IMR-90 (cell line): ENCODE measurements around the gene CAPZA1. TPM values are rescaled to one million over a fixed set of nuclear protein-coding genes. Genes with fewer than 3 reads are reported as not detected.

Experiments used
- ATAC-seq: fragments of 200-7000 bp; cut with Tn5 transposase; 2 replicates; pipeline ENCODE4 v1.9.1; 2020; ENCODE audit warnings: low read depth, mild to moderate bottlenecking, moderate library complexity
- BruUV-seq: library from RNA; stranded (reverse); fragments of 400-500 nt; replicated peaks from 2 replicates; lab custom pipeline; 2021; lab: Mats Ljungman, UMichigan
- CTCF ChIA-PET: fragments of 300-600 bp; formaldehyde crosslinking; extraction: SDS; loops from one replicate; lab custom pipeline; 2021; ENCODE audit warnings: antibody characterized with exemption; lab: Yijun Ruan, JAX
- POLR2A ChIA-PET: fragments of 300-600 bp; sonication (Branson Sonifier 250); formaldehyde crosslinking; loops from one replicate; lab custom pipeline; 2022; ENCODE audit warnings: antibody characterized with exemption; ENCODE audit not compliant: unreplicated experiment; lab: Charles Lee
- DNase-seq: peaks from one replicate; pipeline ENCODE4 v3.0.0; 2013
- H2AFZ ChIP-seq: replicated peaks from 2 replicates; pipeline ENCODE3; 2013; ENCODE audit warnings: low read length, mild to moderate bottlenecking; ENCODE audit not compliant: poor library complexity
- H2AK5ac ChIP-seq: 2 replicates; pipeline ENCODE4 v1.6.1; 2013; ENCODE audit warnings: low read depth, low read length, inconsistent platforms
- H2AK9ac ChIP-seq: replicated peaks from 2 replicates; pipeline ENCODE3; 2013; ENCODE audit warnings: mild to moderate bottlenecking, low read depth, low read length, moderate library complexity; ENCODE audit not compliant: poor library complexity
- H2BK120ac ChIP-seq: 2 replicates; pipeline ENCODE4 v1.6.1; 2013; ENCODE audit warnings: low read depth, low read length, inconsistent platforms
- H2BK15ac ChIP-seq: 3 replicates; pipeline ENCODE4 v1.6.1; 2013; ENCODE audit warnings: low read depth, low read length, inconsistent platforms
- H2BK20ac ChIP-seq: 2 replicates; pipeline ENCODE4 v1.6.1; 2013; ENCODE audit warnings: low read depth, mild to moderate bottlenecking, inconsistent platforms, low read length, moderate library complexity
- H2BK5ac ChIP-seq: 2 replicates; pipeline ENCODE4 v1.6.1; 2013; ENCODE audit warnings: mild to moderate bottlenecking, low read depth, low read length, inconsistent platforms; ENCODE audit not compliant: poor library complexity, severe bottlenecking
- H3K14ac ChIP-seq: replicated peaks from 2 replicates; pipeline ENCODE4 v1.6.1; 2013; ENCODE audit warnings: low read depth, low read length, inconsistent platforms
- H3K18ac ChIP-seq: 2 replicates; pipeline ENCODE4 v1.6.1; 2013; ENCODE audit warnings: low read depth, low read length, control low read depth
- H3K23ac ChIP-seq: 2 replicates; pipeline ENCODE4 v1.6.1; 2013; ENCODE audit warnings: low read depth, low read length, inconsistent platforms
- H3K27ac ChIP-seq: 2 replicates; pipeline ENCODE4 v1.5.1; 2013; ENCODE audit warnings: mild to moderate bottlenecking, control low read depth, low read length; ENCODE audit not compliant: insufficient read depth
- H3K27me3 ChIP-seq: 2 replicates; pipeline ENCODE4 v1.6.1; 2013; ENCODE audit warnings: low read length; ENCODE audit not compliant: control insufficient read depth, insufficient read depth
- H3K36me3 ChIP-seq: 2 replicates; pipeline ENCODE4 v1.6.1; 2013; ENCODE audit warnings: low read length, mixed read lengths; ENCODE audit not compliant: control insufficient read depth, insufficient read depth
- H3K4ac ChIP-seq: 2 replicates; pipeline ENCODE4 v1.6.1; 2013; ENCODE audit warnings: low read depth, low read length, inconsistent platforms
- H3K4me1 ChIP-seq: 2 replicates; pipeline ENCODE4 v1.6.1; 2013; ENCODE audit warnings: low read length, mixed read lengths; ENCODE audit not compliant: control insufficient read depth, insufficient read depth
- H3K4me2 ChIP-seq: 2 replicates; pipeline ENCODE4 v1.6.1; 2013; ENCODE audit warnings: low read depth, mild to moderate bottlenecking, control low read depth, low read length, moderate library complexity
- H3K4me3 ChIP-seq: 2 replicates; pipeline ENCODE4 v1.5.1; 2013; ENCODE audit warnings: low read depth, mild to moderate bottlenecking, control low read depth, low read length, moderate library complexity; ENCODE audit not compliant: insufficient read depth
- H3K56ac ChIP-seq: 2 replicates; pipeline ENCODE4 v1.6.1; 2013; ENCODE audit warnings: low read length, inconsistent platforms; ENCODE audit not compliant: insufficient read depth; ENCODE audit errors: extremely low read depth
- H3K79me1 ChIP-seq, 2 experiments: 2 replicates each; pipeline ENCODE4 v1.6.1; 2013; ENCODE audit warnings: low read length in 2 of 2, inconsistent platforms in 1 of 2, low read depth in 1 of 2
- H3K9ac ChIP-seq: 2 replicates; pipeline ENCODE4 v1.6.1; 2013; ENCODE audit warnings: low read depth, low read length, control low read depth
- H3K9me1 ChIP-seq: 2 replicates; pipeline ENCODE4 v1.6.1; 2013; ENCODE audit warnings: low read length, inconsistent platforms; ENCODE audit not compliant: insufficient read depth
- H3K9me3 ChIP-seq: 2 replicates; pipeline ENCODE4 v1.6.1; 2013; ENCODE audit warnings: low read length; ENCODE audit not compliant: control insufficient read depth, insufficient read depth
- H4K20me1 ChIP-seq: 2 replicates; pipeline ENCODE4 v1.6.1; 2013; ENCODE audit warnings: low read length, inconsistent platforms; ENCODE audit not compliant: insufficient read depth
- H4K5ac ChIP-seq: 2 replicates; pipeline ENCODE4 v1.6.1; 2013; ENCODE audit warnings: mild to moderate bottlenecking, low read depth, low read length, control low read depth
- H4K8ac ChIP-seq, 2 experiments: 2 replicates each; pipeline ENCODE4 v1.6.1; 2013; ENCODE audit warnings: low read depth in 2 of 2, low read length in 2 of 2, control low read depth in 1 of 2, inconsistent platforms in 1 of 2
- H4K91ac ChIP-seq: 2 replicates; pipeline ENCODE4 v1.6.1; 2013; ENCODE audit warnings: low read depth, low read length, inconsistent platforms; ENCODE audit not compliant: insufficient read depth
- BHLHE40 ChIP-seq: fragments of 150-350 bp; IDR thresholded peaks from 2 replicates; pipeline ENCODE4 v1.6.1; 2016; ENCODE audit warnings: mild to moderate bottlenecking, low read depth, low read length
- CEBPB ChIP-seq: IDR thresholded peaks from 2 replicates; pipeline ENCODE4 v1.6.1; 2012; ENCODE audit warnings: low read depth, low read length, improper control_type of control experiment
- CHD1 ChIP-seq: IDR thresholded peaks from 2 replicates; pipeline ENCODE4 v1.6.1; 2012; ENCODE audit warnings: low read depth, low read length, improper control_type of control experiment
- CTCF ChIP-seq: conservative IDR thresholded peaks from 2 replicates; pipeline ENCODE4 v1.5.1; 2012; ENCODE audit warnings: mild to moderate bottlenecking, low read depth, low read length, improper control_type of control experiment
- ELK1 ChIP-seq: fragments of 150-350 bp; IDR thresholded peaks from 2 replicates; pipeline ENCODE4 v1.6.1; 2016; ENCODE audit warnings: low read depth, mild to moderate bottlenecking, low read length, moderate library complexity, borderline replicate concordance
- FOS ChIP-seq: fragments of 150-350 bp; IDR thresholded peaks from 2 replicates; pipeline ENCODE4 v1.6.1; 2016; ENCODE audit warnings: low read depth, low read length
- MAFK ChIP-seq: IDR thresholded peaks from 2 replicates; pipeline ENCODE4 v1.6.1; 2012; ENCODE audit warnings: low read depth, low read length, improper control_type of control experiment
- MAZ ChIP-seq: IDR thresholded peaks from 2 replicates; pipeline ENCODE4 v1.6.1; 2012; ENCODE audit warnings: low read depth, mild to moderate bottlenecking, low read length, improper control_type of control experiment, moderate library complexity, borderline replicate concordance
- MXI1 ChIP-seq: IDR thresholded peaks from 2 replicates; pipeline ENCODE4 v1.6.1; 2012; ENCODE audit warnings: low read depth, mild to moderate bottlenecking, low read length, moderate library complexity, borderline replicate concordance
- NFE2L2 ChIP-seq: fragments of 150-350 bp; IDR thresholded peaks from 2 replicates; pipeline ENCODE4 v1.6.1; 2016; ENCODE audit warnings: low read depth, mild to moderate bottlenecking, low read length
- POLR2A ChIP-seq: IDR thresholded peaks from 2 replicates; pipeline ENCODE4 v1.6.1; 2012; ENCODE audit warnings: mild to moderate bottlenecking, low read depth, low read length
- RAD21 ChIP-seq: IDR thresholded peaks from 2 replicates; pipeline ENCODE4 v1.6.1; 2012; ENCODE audit warnings: low read length, improper control_type of control experiment
- RCOR1 ChIP-seq: IDR thresholded peaks from 2 replicates; pipeline ENCODE4 v1.6.1; 2012; ENCODE audit warnings: mild to moderate bottlenecking, low read length, improper control_type of control experiment; ENCODE audit not compliant: insufficient replicate concordance
- RFX5 ChIP-seq: IDR thresholded peaks from 2 replicates; pipeline ENCODE4 v1.8.0; 2012; ENCODE audit warnings: low read depth, mild to moderate bottlenecking, low read length, moderate library complexity
- SMC3 ChIP-seq: fragments of 150-350 bp; IDR thresholded peaks from 2 replicates; pipeline ENCODE4 v1.6.1; 2016; ENCODE audit warnings: low read depth, mild to moderate bottlenecking, antibody characterized with exemption, low read length, moderate library complexity
- USF2 ChIP-seq: fragments of 150-350 bp; IDR thresholded peaks from 2 replicates; pipeline ENCODE4 v1.6.1; 2017; ENCODE audit warnings: mild to moderate bottlenecking, antibody characterized with exemption, low read length, low read depth
- WGBS, 2 experiments: methylation state at CpG; one replicate each; pipeline versions ENCODE4 v1.1.5 to v1.1.7; 2013; ENCODE audit warnings: missing lambda C conversion rate in 2 of 2; ENCODE audit not compliant: insufficient read length in 1 of 2; ENCODE audit errors: extremely low coverage in 2 of 2; 5-methylcytosine and 5-hydroxymethylcytosine counted together
- dilution Hi-C: fragments of 300-500 bp; cut with HindIII; formaldehyde crosslinking; loops from one replicate; pipeline ENCODE4 v1.14.3; 2018; ENCODE audit warnings: low sequenced_read_pairs; ENCODE audit not compliant: unreplicated experiment
- in situ Hi-C: fragments of 300-500 bp; cut with MboI; formaldehyde crosslinking; loops from 3 replicates; pipeline ENCODE4 v1.14.3; 2019; ENCODE audit warnings: low sequenced_read_pairs, inconsistent platforms, mixed read lengths
- intact Hi-C: fragments of 100-400 bp; cut with micrococcal nuclease; formaldehyde crosslinking; loops from 2 replicates; pipeline ENCODE4 v1.10.0; 2022
- polyA plus RNA-seq, 3 experiments: library from polyadenylated mRNA; depleted of rRNA; stranded (reverse); fragments of >200 nt; gene quantifications; 2 replicates each; pipeline ENCODE4 v1.2.3, GENCODE V29; 2012; ENCODE audit warnings: low replicate concordance in 1 of 3
- total RNA-seq: library from RNA; depleted of rRNA; stranded (reverse); fragments of >200 nt; gene quantifications from 2 replicates; pipeline ENCODE4 v1.2.3, GENCODE V29; 2012

The CAPZA1 gene
- total and polyA plus RNA-seq, 2 of the 4 experiments (the other 2 are of a cell fraction) = 108 to 262 TPM

- H3K4me3 ChIP-seq = no peak overlapping the region
- no TSS peak for BruUV-seq
- no peaks in the 10 kb centered on the region for H3K9me1 ChIP-seq
- CTCF ChIA-PET = interaction anchor here (0.6 to 0.9 kb wide), 3 partner anchors 29 to 266 kb away, joined by 3 to 4 read pairs (median 3); no protein-coding TSS in a partner anchor
- dilution Hi-C loops = no loop called here
- H3K27me3 ChIP-seq = no peaks in the 10 kb centered on the region
- H4K91ac ChIP-seq = no peak overlapping the region
- TF ChIP-seq ELK1 (no peak), FOS (no peak), MAZ (no peak), SMC3 (no peak), CEBPB (no peak), BHLHE40 (no peak), MAFK (no peak), NFE2L2 (no peak), MXI1 (no peak), USF2 (no peak), RAD21 (no peak), RCOR1 (no peak), CTCF (no peak), POLR2A (no peak), RFX5 (no peak), CHD1 (no peak)
- intact Hi-C loops = loop anchor here (5.0 kb wide), 1 partner anchor 35 kb away; no protein-coding TSS in a partner anchor
- no peaks in the 10 kb centered on the region for H3K9me3 ChIP-seq
- H3K4me2 ChIP-seq = no peak overlapping the region
- WGBS, 2 experiments = 100% methylated on average over 1 of the region's 2 CpGs; no CpG with 5 or more reads in 1 of the 2 experiments
- H4K5ac ChIP-seq = no peak overlapping the region
- no peak overlapping the region for H2BK5ac ChIP-seq
- peaks cover 11% of the 10 kb centered on the region for H3K36me3 ChIP-seq
- no peak overlapping the region for H2BK15ac ChIP-seq
- H2AFZ ChIP-seq = no peak overlapping the region
- H2AK5ac ChIP-seq = no peak overlapping the region
- no peak overlapping the region for H3K14ac ChIP-seq
- in situ Hi-C loops = no loop called here
- no peak overlapping the region for H2BK120ac ChIP-seq
- H3K27ac ChIP-seq = no peak overlapping the region
- H3K56ac ChIP-seq = no peak overlapping the region
- no peak overlapping the region for H3K4ac ChIP-seq
- H4K20me1 ChIP-seq = no peaks in the 10 kb centered on the region; the same call in 1 of the 2 replicates
- no peak overlapping the region for H2AK9ac ChIP-seq
- H3K9ac ChIP-seq = no peak overlapping the region
- H3K79me1 ChIP-seq = peaks cover 16 to 47% of the 10 kb centered on the region in 2 experiments
- no peak overlapping the region for H3K18ac ChIP-seq
- DNase-seq (no peak), ATAC-seq (no peak)
- no peak overlapping the region for H2BK20ac ChIP-seq
- no peak overlapping the region for H3K23ac ChIP-seq
- no peak overlapping the region for H4K8ac ChIP-seq
- POLR2A ChIA-PET = no interaction called here
- peaks cover 2% of the 10 kb centered on the region; the same call in 1 of the 2 replicates for H3K4me1 ChIP-seq
Observed at GRCh38 chr1:112672009-112672408, 52.4 kb downstream of the CAPZA1 start.
